ENCODE data around the gene SPINK2. TPM values are rescaled to one million over a fixed set of nuclear protein-coding genes. Genes with fewer than 3 reads are reported as not detected.

Gene SPINK2
- total RNA-seq: not detected in 2 replicates

GRCh38 chr4:56821381-56822243, at the start of gene SPINK2:
Gene SPINK2 (minus strand): TSS chr4:56821701. CDS start chr4:56821662, 39 bp downstream.
- DNase-seq (ENCODE audit: low read depth in 2 of 2): no peak

GRCh38 chr4:56870946-56871345, 49.4 kb upstream of the SPINK2 start:
- DNase-seq (ENCODE audit: low read depth in 2 of 2): no peak

GRCh38 chr4:56863441-56864139, 42.1 kb upstream of the SPINK2 start:
- DNase-seq (ENCODE audit: low read depth in 2 of 2): no peak

- no peak for DNase-seq (ENCODE audit: low read depth in 2 of 2)
Observed at GRCh38 chr4:56861360-56861759, 39.9 kb upstream of the SPINK2 start.

- no peak for DNase-seq (ENCODE audit: low read depth in 2 of 2)
Observed at GRCh38 chr4:56860781-56861180, 39.3 kb upstream of the SPINK2 start.

- DNase-seq (ENCODE audit: low read depth in 2 of 2): no peak
Observed at GRCh38 chr4:56859841-56860240, 38.3 kb upstream of the SPINK2 start.

GRCh38 chr4:56857601-56858309, 36.3 kb upstream of the SPINK2 start:
- DNase-seq (ENCODE audit: low read depth in 2 of 2): no peak

- no peak for DNase-seq (ENCODE audit: low read depth in 2 of 2)
Observed at GRCh38 chr4:56856656-56857055, 35.2 kb upstream of the SPINK2 start.

GRCh38 chr4:56850910-56851309, 29.4 kb upstream of the SPINK2 start:
- no peak for DNase-seq (ENCODE audit: low read depth in 2 of 2)

- no peak for DNase-seq (ENCODE audit: low read depth in 2 of 2)
Observed at GRCh38 chr4:56844802-56845580, 23.5 kb upstream of the SPINK2 start.

GRCh38 chr4:56843421-56843899, 22.0 kb upstream of the SPINK2 start:
- DNase-seq (ENCODE audit: low read depth in 2 of 2): peak in 1 of 2 donors; percentile 11

GRCh38 chr4:56840559-56840958, 19.1 kb upstream of the SPINK2 start:
- no peak for DNase-seq (ENCODE audit: low read depth in 2 of 2)

- no peak for DNase-seq (ENCODE audit: low read depth in 2 of 2)
Observed at GRCh38 chr4:56828784-56829535, 7.5 kb upstream of the SPINK2 start.

- no peak for DNase-seq (ENCODE audit: low read depth in 2 of 2)
Observed at GRCh38 chr4:56823933-56824600, 2.6 kb upstream of the SPINK2 start.

GRCh38 chr4:56818797-56819196, 2.7 kb downstream of the SPINK2 start:
- no peak for DNase-seq (ENCODE audit: low read depth in 2 of 2)

GRCh38 chr4:56817840-56818491, 3.5 kb downstream of the SPINK2 start:
- DNase-seq (ENCODE audit: low read depth in 2 of 2): no peak

- DNase-seq (ENCODE audit: low read depth in 2 of 2): no peak
Observed at GRCh38 chr4:56806666-56807065, 14.8 kb downstream of the SPINK2 start.

- DNase-seq (ENCODE audit: low read depth in 2 of 2): peak in 1 of 2 donors; percentile 32
Observed at GRCh38 chr4:56804551-56804950, 16.9 kb downstream of the SPINK2 start.

- peak in 1 of 2 donors; percentile 15 for DNase-seq (ENCODE audit: low read depth in 2 of 2)
Observed at GRCh38 chr4:56803471-56803870, 18.0 kb downstream of the SPINK2 start.

Measured in dermis microvascular lymphatic vessel endothelial cell (primary cell).